HG03342 (cell line): ENCODE results near the gene FCHSD1.

ENCODE experiments used
- ATAC-seq: cut with Tn5 transposase; IDR thresholded peaks from one replicate; pipeline ENCODE4 v1.9.1; 2021; ENCODE audit warnings: mild to moderate bottlenecking, moderate library complexity; ENCODE audit not compliant: unreplicated experiment

The FCHSD1 gene

GRCh38 chr5:141650851-141651727 lies at the start of gene FCHSD1:
FCHSD1 (minus strand) TSS chr5:141651418; CDS start chr5:141651368, 50 bp downstream.
- ATAC-seq = peak; percentile 91

DNA sequence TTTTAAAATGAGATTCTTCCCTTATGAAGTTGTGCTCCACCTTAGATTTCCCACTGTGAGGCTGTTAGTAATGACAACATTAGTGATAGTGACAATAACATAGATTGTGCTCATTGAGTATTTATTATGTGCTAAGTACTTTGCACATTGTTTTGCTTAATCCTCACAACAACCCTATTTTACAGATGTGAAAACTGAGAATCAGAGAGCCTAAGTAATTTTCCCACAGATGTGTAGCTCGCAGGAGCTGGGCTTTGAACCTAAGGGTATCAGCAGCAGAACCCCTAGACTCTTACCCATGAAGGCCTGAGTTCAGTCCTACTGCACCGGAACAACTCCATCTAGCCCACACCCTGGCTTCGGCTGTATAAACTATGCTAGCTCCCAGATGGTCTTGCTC lies 46.4 kb upstream of the FCHSD1 start:
- no peak for ATAC-seq

DNA sequence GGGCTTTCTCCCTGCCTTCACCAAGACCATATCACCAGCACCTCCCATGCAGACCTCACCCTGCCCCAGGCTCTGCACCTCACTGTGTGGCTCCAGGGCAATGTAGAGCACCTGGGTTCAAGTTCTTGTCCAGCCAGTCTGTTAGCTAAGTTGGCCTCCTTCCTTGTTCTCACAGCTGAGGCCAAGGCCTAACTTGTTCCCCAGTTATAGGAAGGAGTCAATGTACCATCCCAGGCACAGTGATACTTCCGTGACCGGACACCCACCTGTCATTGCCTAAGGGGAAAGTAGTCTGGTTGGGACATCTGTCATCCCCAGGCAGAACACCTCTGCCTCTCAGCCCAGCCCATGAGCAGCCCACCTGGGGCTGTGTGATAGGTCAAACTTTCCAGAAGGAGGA lies 45.2 kb upstream of the FCHSD1 start:
- ATAC-seq = no peak

GRCh38 chr5:141695627-141696215 lies 44.5 kb upstream of the FCHSD1 start:
- ATAC-seq = no peak

GRCh38 chr5:141694479-141694878 lies 43.3 kb upstream of the FCHSD1 start:
- no peak for ATAC-seq

- no peak for ATAC-seq
These were observed 41.9 kb upstream of the FCHSD1 start for GRCh38 chr5:141692919-141693725.

DNA sequence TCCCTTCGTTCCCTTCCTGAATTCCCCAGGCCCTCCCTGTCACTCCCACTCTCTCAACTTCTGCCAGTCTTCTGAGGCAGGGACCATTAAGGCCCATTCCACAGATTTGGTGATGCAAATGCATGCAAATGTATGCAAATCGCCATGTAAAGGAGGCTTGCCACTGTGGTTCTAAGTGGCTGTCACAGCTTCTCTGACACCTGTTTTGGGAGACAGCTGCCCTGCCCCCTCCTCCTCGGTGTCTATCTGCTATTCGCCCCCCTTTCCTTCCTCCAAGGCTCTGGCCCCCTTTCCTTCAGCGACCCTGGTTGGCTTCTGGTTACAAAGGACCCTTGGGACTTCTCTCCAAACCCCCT lies 41.3 kb upstream of the FCHSD1 start:
- ATAC-seq = no peak

DNA sequence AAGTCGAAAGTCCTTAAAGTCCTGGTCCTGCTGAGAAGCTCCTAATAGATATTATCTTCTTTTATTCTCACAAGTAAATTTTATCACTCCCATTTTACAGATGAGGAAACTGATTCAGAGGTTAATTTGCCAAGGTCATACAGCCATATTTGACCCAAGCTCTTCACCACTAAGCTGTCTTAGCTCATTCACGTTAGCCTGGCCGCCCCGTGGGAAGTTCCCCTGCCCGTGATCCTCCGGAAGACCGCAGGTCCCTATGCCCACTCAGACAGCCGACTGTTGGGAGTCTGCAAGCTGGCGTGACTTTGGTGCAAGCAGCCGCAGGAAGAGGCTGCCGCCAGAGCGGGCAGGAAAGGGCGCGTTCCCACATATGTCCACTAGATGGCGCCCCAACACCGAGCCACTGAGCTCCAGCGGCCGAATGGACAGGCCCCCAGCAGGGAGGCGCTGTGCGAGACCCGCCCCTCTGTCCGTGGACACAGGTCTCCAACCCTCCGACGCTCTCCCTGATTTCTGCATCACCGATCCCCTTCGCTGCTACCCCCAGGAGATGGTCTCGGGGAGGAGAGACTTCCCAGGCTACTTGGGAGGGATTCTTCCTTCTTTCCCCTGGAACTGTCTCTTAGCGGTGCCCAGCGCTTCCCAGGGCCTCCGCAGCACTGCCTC lies 40.8 kb upstream of the FCHSD1 start:
- ATAC-seq = peak; percentile 94

DNA sequence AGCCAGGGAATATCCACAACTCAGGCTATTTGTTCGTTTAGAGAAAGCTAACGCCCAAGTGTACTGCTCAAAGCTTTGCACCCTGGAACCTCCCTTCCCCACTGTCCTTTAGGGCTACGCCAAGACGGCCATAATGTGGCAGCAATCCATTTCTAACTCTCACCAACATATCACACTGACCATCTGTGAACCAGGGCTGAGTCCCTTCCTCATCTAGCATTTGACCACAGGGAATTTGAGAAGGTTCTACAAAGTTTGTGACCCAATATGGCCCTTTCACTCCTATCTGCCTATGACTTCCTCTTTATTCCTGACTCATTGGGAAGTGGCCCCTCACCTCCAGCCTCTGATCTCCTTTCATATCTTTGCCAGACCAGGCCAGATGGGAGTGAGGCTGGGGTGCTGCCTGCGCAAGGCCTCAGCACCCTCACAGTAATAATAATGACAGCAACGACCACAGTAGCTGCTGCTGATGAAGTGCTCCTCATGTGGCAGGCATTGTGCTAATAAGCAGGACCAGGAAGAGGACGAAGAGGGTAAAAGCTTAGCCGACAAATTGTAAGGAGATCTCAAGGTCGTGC lies 40.2 kb upstream of the FCHSD1 start:
- ATAC-seq = no peak

- no peak for ATAC-seq
These were observed 35.6 kb upstream of the FCHSD1 start for GRCh38 chr5:141686648-141687416.

DNA sequence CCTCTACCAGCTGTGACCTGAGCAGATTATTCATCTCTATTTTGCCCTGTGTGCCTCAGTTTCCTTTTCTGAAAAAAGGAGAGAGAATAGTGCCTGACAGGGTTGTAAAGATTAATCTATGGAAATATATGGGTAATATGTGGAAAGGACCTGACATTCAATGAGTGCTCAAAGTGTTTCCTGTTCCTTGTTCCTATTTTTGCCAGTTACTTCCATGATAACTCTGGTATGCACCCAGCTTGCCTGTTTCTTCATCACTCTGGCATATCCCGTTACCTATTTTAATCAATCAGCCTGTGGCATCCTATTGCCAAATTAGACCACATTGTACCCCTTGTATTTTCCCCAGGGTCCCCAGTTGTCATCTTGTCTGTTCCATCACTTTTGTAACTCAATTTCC lies 34.4 kb upstream of the FCHSD1 start:
- ATAC-seq = no peak

DNA sequence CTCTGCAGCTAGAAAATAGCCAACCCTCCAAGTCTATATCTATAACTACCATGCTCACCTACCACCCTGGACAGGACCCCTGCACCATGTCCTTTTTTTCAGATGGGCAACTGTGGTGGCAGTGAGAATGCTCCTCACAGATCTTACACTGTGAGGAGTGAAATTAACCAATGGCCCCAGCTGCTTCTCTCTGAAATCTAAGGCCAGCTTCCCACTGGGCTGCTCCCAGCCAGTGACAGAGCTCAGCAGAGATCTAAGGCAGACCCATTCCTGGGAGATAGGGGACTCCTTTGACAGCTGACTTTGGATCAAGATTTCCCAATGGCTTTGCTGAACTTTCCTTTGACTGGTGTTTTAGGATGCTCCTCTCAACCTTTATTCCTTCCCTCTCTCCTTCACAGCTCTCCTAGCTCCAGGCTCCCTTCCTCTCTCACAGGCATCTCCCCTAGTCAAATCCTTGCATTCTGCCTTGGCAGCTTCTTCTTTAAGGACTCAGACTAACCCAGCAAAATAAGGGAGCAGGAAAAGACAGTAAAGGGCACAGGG lies 32.5 kb upstream of the FCHSD1 start:
- ATAC-seq = no peak

GRCh38 chr5:141681695-141682641 lies 30.8 kb upstream of the FCHSD1 start, which contains the start of gene ARAP3:
ARAP3 (minus strand) TSS chr5:141682230; CDS start chr5:141680486, 1,744 bp downstream.
- ATAC-seq = no peak

DNA sequence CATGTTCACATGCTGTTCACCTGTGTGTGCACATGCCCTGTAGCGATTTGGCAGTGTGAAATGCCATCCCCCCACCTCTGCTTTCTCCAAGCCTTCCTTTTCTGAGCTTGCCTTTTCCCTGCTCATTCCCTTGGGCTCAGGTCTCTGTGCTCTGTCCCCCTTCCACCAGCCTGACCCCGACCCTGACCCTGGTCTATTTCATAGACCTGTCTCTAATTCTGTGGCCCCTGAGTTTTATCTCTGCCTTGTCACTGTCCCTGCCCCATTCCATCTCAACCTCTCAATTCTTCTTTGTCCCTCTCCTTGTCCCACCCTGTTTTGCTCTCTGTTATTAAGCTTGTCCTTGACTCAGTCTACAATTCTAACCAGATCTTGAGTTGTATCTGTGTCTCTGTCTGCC lies 30.1 kb upstream of the FCHSD1 start:
- ATAC-seq = no peak

- no peak for ATAC-seq
These were observed 29.6 kb upstream of the FCHSD1 start for GRCh38 chr5:141680751-141681201.

GRCh38 chr5:141680178-141680577 lies 29.0 kb upstream of the FCHSD1 start:
- ATAC-seq = no peak

- ATAC-seq = no peak
These were observed 26.2 kb upstream of the FCHSD1 start for GRCh38 chr5:141677415-141677814.

GRCh38 chr5:141675672-141676071 lies 24.5 kb upstream of the FCHSD1 start:
- ATAC-seq = no peak
